Skeletal muscle tissue (tissue), 4 donors: ENCODE results near the gene COL28A1. TPM values are rescaled to one million over a fixed set of nuclear protein-coding genes. Genes with fewer than 3 reads are reported as not detected.
"Not testable (repeated sequence)": the region's sequence is repeated elsewhere in the genome, so short reads cannot be mapped to it uniquely, and the experiment has no call there.

Source experiments
- H3K27ac ChIP-seq: one replicate; pipeline ENCODE4 v1.7.0; 2013; ENCODE audit warnings: mild to moderate bottlenecking, low read depth, low read length, inconsistent platforms
- H3K27me3 ChIP-seq, 3 donors: one replicate each; pipeline ENCODE4 v1.7.0; 2013; ENCODE audit warnings: low read length in 3 of 3; ENCODE audit not compliant: control insufficient read depth in 3 of 3, insufficient read depth in 3 of 3
- H3K36me3 ChIP-seq, 3 donors: one replicate each; pipeline ENCODE4 v1.7.0; 2013; ENCODE audit warnings: low read length in 3 of 3; ENCODE audit not compliant: control insufficient read depth in 3 of 3, insufficient read depth in 3 of 3
- H3K4me1 ChIP-seq, 3 donors: one replicate each; pipeline ENCODE4 v1.7.0; 2013; ENCODE audit warnings: low read length in 3 of 3, mild to moderate bottlenecking in 3 of 3; ENCODE audit not compliant: control insufficient read depth in 3 of 3, insufficient read depth in 3 of 3
- H3K4me3 ChIP-seq, 3 donors: one replicate each; pipeline ENCODE4 v1.7.0; 2013; ENCODE audit warnings: low read length in 3 of 3
- H3K9ac ChIP-seq, 3 donors: one replicate each; pipeline ENCODE4 v1.7.0; 2013; ENCODE audit warnings: low read length in 3 of 3, mild to moderate bottlenecking in 3 of 3, moderate library complexity in 2 of 3, low read depth in 1 of 3
- H3K9me3 ChIP-seq, 3 donors: one replicate each; pipeline ENCODE4 v1.7.0; 2013; ENCODE audit warnings: low read length in 3 of 3; ENCODE audit not compliant: control insufficient read depth in 3 of 3
- total RNA-seq: library from RNA; depleted of rRNA; stranded (reverse); fragments of >200 nt; gene quantifications from one replicate; pipeline ENCODE4 v1.2.3, GENCODE V29; 2014
- donor health status: Osteomylitis.

Gene COL28A1
- total RNA-seq, 1 donor from 2014 or later: 2.1 TPM

- Histone ChIP-seq H3K27ac (no peak overlapping the region), H3K4me1 (no peaks in the 10 kb centered on the region), H3K9ac (no peak overlapping the region), H3K4me3 (no peak overlapping the region), H3K27me3 (no peaks in the 10 kb centered on the region), H3K36me3 (no peaks in the 10 kb centered on the region), H3K9me3 (no peaks in the 10 kb centered on the region)
Observed at GRCh38 chr7:7417851-7418250, 117.8 kb downstream of the COL28A1 start.

- H3K4me3 ChIP-seq: no peak overlapping the region
- H3K9me3 ChIP-seq: no peaks in the 10 kb centered on the region
- H3K27me3 ChIP-seq: no peaks in the 10 kb centered on the region
- H3K27ac ChIP-seq: no peak overlapping the region
- no peak overlapping the region for H3K9ac ChIP-seq
- H3K4me1 ChIP-seq: no peaks in the 10 kb centered on the region
- no peaks in the 10 kb centered on the region for H3K36me3 ChIP-seq
Observed at GRCh38 chr7:7417414-7417813, 118.3 kb downstream of the COL28A1 start.

GRCh38 chr7:7416031-7416858 is 119.4 kb downstream of the COL28A1 start:
- no peak overlapping the region for H3K4me3 ChIP-seq
- no peaks in the 10 kb centered on the region for H3K9me3 ChIP-seq
- H3K27me3 ChIP-seq: no peaks in the 10 kb centered on the region
- H3K36me3 ChIP-seq: no peaks in the 10 kb centered on the region
- no peaks in the 10 kb centered on the region for H3K4me1 ChIP-seq
- no peak overlapping the region for H3K27ac ChIP-seq
- H3K9ac ChIP-seq: no peak overlapping the region

- H3K9ac ChIP-seq: no peak overlapping the region
- no peak overlapping the region for H3K4me3 ChIP-seq
- no peaks in the 10 kb centered on the region for H3K27me3 ChIP-seq
- H3K27ac ChIP-seq: no peak overlapping the region
- no peaks in the 10 kb centered on the region for H3K9me3 ChIP-seq
- H3K4me1 ChIP-seq: no peaks in the 10 kb centered on the region
- no peaks in the 10 kb centered on the region for H3K36me3 ChIP-seq
Observed at GRCh38 chr7:7414791-7415603, 120.7 kb downstream of the COL28A1 start.

GRCh38 chr7:7408001-7408770 is 127.5 kb downstream of the COL28A1 start:
- Histone ChIP-seq H3K4me1 (no peaks in the 10 kb centered on the region), H3K27ac (no peak overlapping the region), H3K4me3 (no peak overlapping the region), H3K9me3 (no peaks in the 10 kb centered on the region), H3K9ac (no peak overlapping the region), H3K36me3 (no peaks in the 10 kb centered on the region), H3K27me3 (no peaks in the 10 kb centered on the region)

GRCh38 chr7:7405461-7405860 is 130.2 kb downstream of the COL28A1 start:
- Histone ChIP-seq H3K4me3 (no peak overlapping the region), H3K27ac (no peak overlapping the region), H3K9ac (no peak overlapping the region), H3K36me3 (no peaks in the 10 kb centered on the region), H3K27me3 (no peaks in the 10 kb centered on the region), H3K9me3 (no peaks in the 10 kb centered on the region), H3K4me1 (no peaks in the 10 kb centered on the region)

- H3K9ac ChIP-seq: no peak overlapping the region
- H3K4me1 ChIP-seq: no peaks in the 10 kb centered on the region
- H3K9me3 ChIP-seq: no peaks in the 10 kb centered on the region
- H3K4me3 ChIP-seq: no peak overlapping the region
- H3K27ac ChIP-seq: no peak overlapping the region
- H3K27me3 ChIP-seq: no peaks in the 10 kb centered on the region
- no peaks in the 10 kb centered on the region for H3K36me3 ChIP-seq
Observed at GRCh38 chr7:7399707-7400106, 136.0 kb downstream of the COL28A1 start.

GRCh38 chr7:7395785-7396184 is 139.9 kb downstream of the COL28A1 start:
- H3K4me1 ChIP-seq: no peaks in the 10 kb centered on the region
- no peaks in the 10 kb centered on the region for H3K27me3 ChIP-seq

GRCh38 chr7:7388164-7388563 is 147.5 kb downstream of the COL28A1 start:
- H3K9ac ChIP-seq, H3K27me3 ChIP-seq, H3K36me3 ChIP-seq, H3K4me3 ChIP-seq, H3K27ac ChIP-seq, H3K4me1 ChIP-seq, H3K9me3 ChIP-seq: not testable (repeated sequence)

More at GRCh38 chr7:7395785-7396184, 139.9 kb downstream of the COL28A1 start:
- no peaks in the 10 kb centered on the region for H3K36me3 ChIP-seq
- no peaks in the 10 kb centered on the region for H3K9me3 ChIP-seq
- H3K9ac ChIP-seq: no peak overlapping the region
- no peak overlapping the region for H3K27ac ChIP-seq
- no peak overlapping the region for H3K4me3 ChIP-seq
